GM12878 (cell line): ENCODE results near the gene NKIRAS1. TPM values are rescaled to one million over a fixed set of nuclear protein-coding genes. Genes with fewer than 3 reads are reported as not detected.

ENCODE experiments used
- ATAC-seq: fragments of 200-7000 bp; cut with Tn5 transposase; 3 replicates; pipeline ENCODE4 v1.9.1; 2020; ENCODE audit warnings: mild to moderate bottlenecking, moderate library complexity
- BruUV-seq: library from RNA; stranded (reverse); fragments of 400-500 nt; replicated peaks from 2 replicates; lab custom pipeline; 2021; lab: Mats Ljungman, UMichigan
- CTCF ChIA-PET: fragments of 300-600 bp; sonication (Branson Sonifier 250); formaldehyde crosslinking; extraction: SDS; loops from one replicate; lab custom pipeline; 2021; ENCODE audit warnings: inconsistent platforms; lab: Yijun Ruan, JAX
- POLR2A ChIA-PET: fragments of 350-600 bp; formaldehyde crosslinking; extraction: SDS; loops from one replicate; lab custom pipeline; 2021; ENCODE audit warnings: inconsistent platforms; lab: Charles Lee
- RAD21 ChIA-PET: fragments of 300-600 bp; sonication (Branson Sonifier 250); formaldehyde crosslinking; loops from one replicate; lab custom pipeline; 2023; ENCODE audit warnings: antibody characterized with exemption; ENCODE audit not compliant: unreplicated experiment; lab: Charles Lee
- SMC1A ChIA-PET: fragments of 300-600 bp; sonication (Branson Sonifier 250); formaldehyde crosslinking; loops from one replicate; lab custom pipeline; 2023; ENCODE audit not compliant: unreplicated experiment, uncharacterized antibody; lab: Charles Lee
- DNase-seq: peaks from one replicate; pipeline ENCODE4 v3.0.0-alpha.2; 2011; ENCODE audit warnings: low read depth, low spot score
- FAIRE-seq: peaks from 3 replicates; lab custom pipeline; 2011; peaks lifted over from hg19 to GRCh38; lab: Jason Lieb, UNC
- H2AFZ ChIP-seq: 2 replicates; pipeline ENCODE4 v1.6.0; 2011; ENCODE audit warnings: low read depth, low read length, control low read depth; ENCODE audit not compliant: control insufficient read depth
- H3K27ac ChIP-seq: 2 replicates; pipeline ENCODE4 v1.5.1; 2011; ENCODE audit warnings: control low read depth; ENCODE audit not compliant: control insufficient read depth, insufficient read depth
- H3K27me3 ChIP-seq, 2 experiments: replicated peaks in 1 of 2; 2 replicates each; pipeline versions ENCODE4 v1.6.0 to v1.6.1; 2011; ENCODE audit warnings: low read length in 1 of 2; ENCODE audit not compliant: control insufficient read depth in 2 of 2, insufficient read depth in 2 of 2
- H3K36me3 ChIP-seq, 2 experiments: 2 replicates each; pipeline ENCODE4 v1.5.1; 2011; ENCODE audit warnings: low read length in 1 of 2; ENCODE audit not compliant: control insufficient read depth in 2 of 2, insufficient read depth in 2 of 2
- H3K4me1 ChIP-seq: 2 replicates; pipeline ENCODE4 v1.6.1; 2011; ENCODE audit warnings: mild to moderate bottlenecking, low read length, moderate library complexity, mixed read lengths; ENCODE audit not compliant: control insufficient read depth, insufficient read depth
- H3K4me2 ChIP-seq: 2 replicates; pipeline ENCODE4 v1.6.0; 2011; ENCODE audit warnings: control low read depth; ENCODE audit not compliant: control insufficient read depth, insufficient read depth
- H3K4me3 ChIP-seq: fragments of 200-600 bp; sonication (generic); 2 replicates; pipeline ENCODE4 v1.5.1; 2016
- H3K79me2 ChIP-seq: 2 replicates; pipeline ENCODE4 v1.6.0; 2011; ENCODE audit warnings: low read length; ENCODE audit not compliant: control insufficient read depth, insufficient read depth
- H3K9ac ChIP-seq: 2 replicates; pipeline ENCODE4 v1.8.0; 2011; ENCODE audit warnings: low read length, control low read depth, mixed read lengths; ENCODE audit not compliant: control insufficient read depth, insufficient read depth
- H3K9me3 ChIP-seq: replicated peaks from 3 replicates; pipeline ENCODE4 v1.5.1; 2011; ENCODE audit warnings: mild to moderate bottlenecking, low read length; ENCODE audit not compliant: control insufficient read depth, insufficient read depth
- H4K20me1 ChIP-seq: 2 replicates; pipeline ENCODE4 v1.6.0; 2011; ENCODE audit not compliant: control insufficient read depth, insufficient read depth
- IKZF1 ChIP-seq: fragments of 450-650 bp; conservative IDR thresholded peaks from 2 replicates; pipeline ENCODE4 v1.6.1; 2017; ENCODE audit warnings: antibody characterized with exemption, mild to moderate bottlenecking
- JUNB ChIP-seq: IDR thresholded peaks from 2 replicates; pipeline ENCODE4 v1.6.1; 2016; ENCODE audit warnings: antibody characterized with exemption, mild to moderate bottlenecking
- NBN ChIP-seq: fragments of 450-650 bp; IDR thresholded peaks from 2 replicates; pipeline ENCODE4 v1.6.1; 2016
- NR2F1 ChIP-seq: fragments of 450-650 bp; conservative IDR thresholded peaks from 2 replicates; pipeline ENCODE4 v1.6.1; 2017; ENCODE audit warnings: mild to moderate bottlenecking
- SMC3 ChIP-seq: IDR thresholded peaks from 2 replicates; pipeline ENCODE4 v1.6.1; 2011; ENCODE audit warnings: low read length, improper control_type of control experiment, borderline replicate concordance
- SP1 ChIP-seq: IDR thresholded peaks from one replicate; pipeline ENCODE4 v1.6.1; 2011; ENCODE audit warnings: low read depth, low read length
- STAT3 ChIP-seq: IDR thresholded peaks from 2 replicates; pipeline ENCODE4 v1.6.1; 2011; ENCODE audit warnings: low read depth, low read length, improper control_type of control experiment
- YBX1 ChIP-seq: fragments of 450-650 bp; IDR thresholded peaks from 2 replicates; pipeline ENCODE4 v1.6.1; 2016; ENCODE audit warnings: antibody characterized with exemption
- YY1 ChIP-seq: IDR thresholded peaks from 2 replicates; pipeline ENCODE4 v1.6.1; 2011; ENCODE audit warnings: low read depth, mild to moderate bottlenecking, low read length
- ZNF207 ChIP-seq: fragments of 450-650 bp; IDR thresholded peaks from 2 replicates; pipeline ENCODE4 v1.6.1; 2014; ENCODE audit warnings: antibody characterized with exemption, mild to moderate bottlenecking, borderline replicate concordance
- WGBS: methylation state at CpG from one replicate; pipeline ENCODE4 v1.1.6; 2016; ENCODE audit warnings: low lambda C conversion rate; ENCODE audit not compliant: insufficient replicate concordance, insufficient coverage; ENCODE audit errors: missing lambda C conversion rate; 5-methylcytosine and 5-hydroxymethylcytosine counted together
- in situ Hi-C: fragments of 300-500 bp; cut with MboI; formaldehyde crosslinking; loops from 9 replicates; pipeline ENCODE4 v1.14.3; 2018; ENCODE audit warnings: mixed read lengths
- intact Hi-C: fragments of 100-400 bp; cut with micrococcal nuclease; formaldehyde crosslinking; loops from one replicate; pipeline ENCODE4 v1.14.2; 2022; ENCODE audit not compliant: unreplicated experiment
- polyA plus RNA-seq, 11 experiments: library from polyadenylated mRNA; depleted of rRNA in 4 of 11; unstranded in 6 of 11; stranded (reverse) in 5 of 11; fragments of >200 nt; fragmentation: Nextera tagmentation in 4 of 11; fragmentation: Illumina TruSeq in 1 of 11; extraction: Ambion mirVana in 4 of 11; extraction: Trizol in 1 of 11; gene quantifications; 1 replicate in 1 of 11; 2 replicates in 10 of 11; pipeline versions ENCODE4 v1.2.1 to v1.2.3, GENCODE V29; 2011 to 2016; ENCODE audit warnings: inconsistent platforms in 2 of 11, missing spikeins in 2 of 11, low read depth in 1 of 11
- total RNA-seq, 4 experiments: library from RNA; depleted of rRNA in 3 of 4; stranded (reverse); fragments of >200 nt in 3 of 4; fragmentation: Illumina TruSeq in 1 of 4; extraction: Trizol in 1 of 4; gene quantifications; 2 replicates each; pipeline versions ENCODE4 v1.2.1 to v1.2.3, GENCODE V29; 2013 to 2021
- TF ChIP-seq, protein P1 (sequence below): IDR thresholded peaks from 2 replicates; pipeline ENCODE4 v1.6.1; 2012; ENCODE audit warnings: low read depth, low read length, improper control_type of control experiment
- TF ChIP-seq, protein P2 (sequence below): IDR thresholded peaks from 2 replicates; pipeline ENCODE4 v1.6.1; 2011; ENCODE audit warnings: low read depth, mild to moderate bottlenecking, low read length, moderate library complexity, borderline replicate concordance; ENCODE audit errors: extremely low read depth
- TF ChIP-seq, protein P3 (sequence below): IDR thresholded peaks from 2 replicates; pipeline ENCODE4 v1.6.1; 2011; ENCODE audit warnings: borderline replicate concordance, low read depth, mild to moderate bottlenecking, moderate library complexity, mixed read lengths, low read length; ENCODE audit not compliant: insufficient read depth; ENCODE audit errors: extremely low read length
- TF ChIP-seq, protein P4 (sequence below): fragments of 450-650 bp; IDR thresholded peaks from 2 replicates; pipeline ENCODE4 v1.6.1; 2018; ENCODE audit warnings: mild to moderate bottlenecking, low read depth, moderate library complexity; ENCODE audit not compliant: partially characterized antibody

The NKIRAS1 gene
- total and polyA plus RNA-seq, 10 of the 15 experiments (the other 5 are each of a cell fraction or from before 2014, with no cell fraction given): 7.1 to 17.9 (median 10.9) TPM

DNA sequence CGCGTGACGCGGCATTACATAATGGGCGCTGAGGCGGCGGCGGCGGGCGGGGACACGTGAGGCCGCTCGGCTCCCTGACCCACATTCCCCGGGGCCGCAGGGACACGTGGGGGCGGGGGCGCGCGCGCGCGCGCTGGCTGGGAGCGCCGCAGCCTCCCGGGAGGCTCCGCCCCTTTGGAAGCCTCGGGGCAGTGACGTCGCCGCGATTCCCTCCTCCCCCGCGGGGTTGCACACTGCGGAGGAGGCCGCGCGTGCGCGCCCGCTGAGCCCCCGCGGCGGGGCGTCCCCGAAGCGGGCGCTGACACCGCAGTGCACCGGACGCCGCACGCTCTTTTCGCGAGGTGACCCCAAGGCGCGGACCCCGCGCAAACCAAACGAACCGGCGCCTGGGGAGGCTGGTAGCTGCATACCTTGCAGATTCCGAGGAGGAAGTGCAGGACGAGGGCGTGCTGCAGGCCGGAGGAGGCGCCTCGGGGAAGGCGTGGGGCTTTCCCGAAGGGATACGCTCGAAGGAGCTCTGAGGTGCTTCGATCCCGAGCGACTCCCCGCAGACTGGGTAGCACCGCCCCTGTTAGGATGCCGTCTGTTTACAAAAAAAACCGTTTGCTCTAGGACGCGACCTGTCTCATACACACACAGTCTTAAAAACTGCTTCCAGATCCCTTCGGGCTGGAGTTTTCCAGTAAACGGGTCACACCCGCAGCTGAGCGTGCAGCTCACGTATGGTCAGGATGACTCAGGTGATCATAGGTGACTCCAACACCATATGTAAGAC lies 29.3 kb upstream of the NKIRAS1 start:
- peak; percentile 73 for FAIRE-seq
- POLR2A ChIA-PET: interaction anchor here (0.5 to 1.3 kb wide), 7 partner anchors 12 to 136 kb away, joined by 3 to 11 read pairs (median 3); partner anchors contain the start of genes NKIRAS1 and RPL15
- TF ChIP-seq, protein P1, sequence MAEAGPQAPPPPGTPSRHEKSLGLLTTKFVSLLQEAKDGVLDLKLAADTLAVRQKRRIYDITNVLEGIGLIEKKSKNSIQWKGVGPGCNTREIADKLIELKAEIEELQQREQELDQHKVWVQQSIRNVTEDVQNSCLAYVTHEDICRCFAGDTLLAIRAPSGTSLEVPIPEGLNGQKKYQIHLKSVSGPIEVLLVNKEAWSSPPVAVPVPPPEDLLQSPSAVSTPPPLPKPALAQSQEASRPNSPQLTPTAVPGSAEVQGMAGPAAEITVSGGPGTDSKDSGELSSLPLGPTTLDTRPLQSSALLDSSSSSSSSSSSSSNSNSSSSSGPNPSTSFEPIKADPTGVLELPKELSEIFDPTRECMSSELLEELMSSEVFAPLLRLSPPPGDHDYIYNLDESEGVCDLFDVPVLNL: no peak
- TF ChIP-seq NBN: peak; percentile 65
- TF ChIP-seq, protein P2, sequence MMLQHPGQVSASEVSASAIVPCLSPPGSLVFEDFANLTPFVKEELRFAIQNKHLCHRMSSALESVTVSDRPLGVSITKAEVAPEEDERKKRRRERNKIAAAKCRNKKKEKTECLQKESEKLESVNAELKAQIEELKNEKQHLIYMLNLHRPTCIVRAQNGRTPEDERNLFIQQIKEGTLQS: peak; percentile 63; the same call in 1 of the 2 replicates
- TF ChIP-seq SP1: no peak
- no peak for TF ChIP-seq YBX1
- TF ChIP-seq, protein P3, sequence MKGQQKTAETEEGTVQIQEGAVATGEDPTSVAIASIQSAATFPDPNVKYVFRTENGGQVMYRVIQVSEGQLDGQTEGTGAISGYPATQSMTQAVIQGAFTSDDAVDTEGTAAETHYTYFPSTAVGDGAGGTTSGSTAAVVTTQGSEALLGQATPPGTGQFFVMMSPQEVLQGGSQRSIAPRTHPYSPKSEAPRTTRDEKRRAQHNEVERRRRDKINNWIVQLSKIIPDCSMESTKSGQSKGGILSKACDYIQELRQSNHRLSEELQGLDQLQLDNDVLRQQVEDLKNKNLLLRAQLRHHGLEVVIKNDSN: peak; percentile 91
- no peak for TF ChIP-seq JUNB
- TF ChIP-seq STAT3: no peak
- TF ChIP-seq NR2F1: peak; percentile 92
- TF ChIP-seq IKZF1: peak; percentile 96
- peak; percentile 76; the same call in 1 of the 2 replicates for TF ChIP-seq ZNF207
- TF ChIP-seq YY1: peak; percentile 13; the same call in 1 of the 2 replicates
- no peak for TF ChIP-seq SMC3
- TF ChIP-seq, protein P4, sequence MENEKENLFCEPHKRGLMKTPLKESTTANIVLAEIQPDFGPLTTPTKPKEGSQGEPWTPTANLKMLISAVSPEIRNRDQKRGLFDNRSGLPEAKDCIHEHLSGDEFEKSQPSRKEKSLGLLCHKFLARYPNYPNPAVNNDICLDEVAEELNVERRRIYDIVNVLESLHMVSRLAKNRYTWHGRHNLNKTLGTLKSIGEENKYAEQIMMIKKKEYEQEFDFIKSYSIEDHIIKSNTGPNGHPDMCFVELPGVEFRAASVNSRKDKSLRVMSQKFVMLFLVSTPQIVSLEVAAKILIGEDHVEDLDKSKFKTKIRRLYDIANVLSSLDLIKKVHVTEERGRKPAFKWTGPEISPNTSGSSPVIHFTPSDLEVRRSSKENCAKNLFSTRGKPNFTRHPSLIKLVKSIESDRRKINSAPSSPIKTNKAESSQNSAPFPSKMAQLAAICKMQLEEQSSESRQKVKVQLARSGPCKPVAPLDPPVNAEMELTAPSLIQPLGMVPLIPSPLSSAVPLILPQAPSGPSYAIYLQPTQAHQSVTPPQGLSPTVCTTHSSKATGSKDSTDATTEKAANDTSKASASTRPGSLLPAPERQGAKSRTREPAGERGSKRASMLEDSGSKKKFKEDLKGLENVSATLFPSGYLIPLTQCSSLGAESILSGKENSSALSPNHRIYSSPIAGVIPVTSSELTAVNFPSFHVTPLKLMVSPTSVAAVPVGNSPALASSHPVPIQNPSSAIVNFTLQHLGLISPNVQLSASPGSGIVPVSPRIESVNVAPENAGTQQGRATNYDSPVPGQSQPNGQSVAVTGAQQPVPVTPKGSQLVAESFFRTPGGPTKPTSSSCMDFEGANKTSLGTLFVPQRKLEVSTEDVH: no peak

More for the DNA sequence above, 29.3 kb upstream of the NKIRAS1 start:
- peak overlapping the region; percentile 98 for H3K4me3 ChIP-seq
- no peaks in the 10 kb centered on the region for H3K9me3 ChIP-seq
- ATAC-seq (peak; percentile 81), DNase-seq (peak; percentile 66)
- ChIA-PET RAD21 (interaction anchor here (0.7 to 1.9 kb wide), 5 partner anchors 26 to 116 kb away, joined by 3 to 13 read pairs (median 4); partner anchors contain the start of genes NKIRAS1 and RPL15), SMC1A (interaction anchor here (1.1 to 1.4 kb wide), 3 partner anchors 22 to 53 kb away, joined by 3 to 5 read pairs (median 3); partner anchors contain the start of genes NKIRAS1 and RPL15), CTCF (interaction anchor here (0.9 to 1.7 kb wide), 3 partner anchors 10 to 61 kb away, joined by 4 read pairs; no protein-coding TSS in a partner anchor)
- H3K4me2 ChIP-seq: peak overlapping the region; percentile 88
- H3K27me3 ChIP-seq: peaks cover 0 to 3% of the 10 kb centered on the region in 2 experiments; a peak in 1 of 4 replicates
- BruUV-seq: no TSS peak
- intact Hi-C loops: loop anchor here (1.0 to 10.0 kb wide), 3 partner anchors 29 to 291 kb away; partner anchors contain the start of gene RPL15
- H4K20me1 ChIP-seq: no peaks in the 10 kb centered on the region
- H3K79me2 ChIP-seq: peaks cover 15% of the 10 kb centered on the region
- H3K27ac ChIP-seq: peak overlapping the region; percentile 82
- H2AFZ ChIP-seq: peak overlapping the region; percentile 92
- peak overlapping the region; percentile 85 for H3K9ac ChIP-seq
- 2% methylated on average over 49 of the region's 87 CpGs for WGBS
- H3K36me3 ChIP-seq: no peaks in the 10 kb centered on the region
- H3K4me1 ChIP-seq: peaks cover 12% of the 10 kb centered on the region
- in situ Hi-C loops: loop anchor here (25.0 kb wide), 1 partner anchor 1841 kb away; the partner anchor contains the start of genes NGLY1 and OXSM
